Measurements from ENCODE around the gene CHGA. TPM values are rescaled to one million over a fixed set of nuclear protein-coding genes. Genes with fewer than 3 reads are reported as not detected.

Gene CHGA
- total RNA-seq, 1 experiment from 2014 or later: 8.5 TPM

- TF ChIP-seq ELF4 (CRISPR knock-in tag; IDR thresholded peaks at IDR 0.05; ENCODE audit: low read depth): no peak
Measured at GRCh38 chr14:92968291-92969020, 45.5 kb downstream of the CHGA start (continued).

DNA sequence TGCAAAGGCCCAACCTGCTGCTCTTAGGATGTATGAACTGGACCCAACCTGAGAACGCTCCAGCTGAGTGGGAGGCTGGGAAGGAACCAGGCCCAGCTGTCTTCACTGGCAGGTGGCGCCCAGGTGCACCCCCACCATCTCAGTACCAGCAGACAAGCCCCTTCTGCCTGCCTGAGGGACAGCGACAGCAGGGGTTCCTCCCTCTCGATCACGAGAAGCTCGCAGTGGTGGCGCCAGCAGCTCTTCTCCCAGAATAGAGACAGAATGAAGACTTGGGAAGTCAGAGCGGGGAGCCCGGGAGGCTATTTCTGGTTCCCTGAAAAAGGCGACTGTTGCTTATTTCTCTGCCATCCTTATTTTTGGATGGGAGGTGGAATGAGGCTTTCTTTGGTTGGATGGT, 46.5 kb downstream of the CHGA start:
- Mint-ChIP-seq H3K27ac (peak overlapping the region; percentile 74; the same call in 1 of the 2 replicates), H3K9me3 (peaks cover 15% of the 10 kb centered on the region), H3K4me1 (peaks cover 49% of the 10 kb centered on the region), H3K36me3 (peaks cover 10% of the 10 kb centered on the region), H3K27me3 (ENCODE audit: low read depth) (no peaks in the 10 kb centered on the region), H3K4me3 (no peak overlapping the region)
- TF ChIP-seq CREB1 (CRISPR knock-in tag; IDR thresholded peaks at IDR 0.05) (no peak), IRF2 (CRISPR knock-in tag; IDR thresholded peaks at IDR 0.05; ENCODE audit: borderline replicate concordance, low read depth) (no peak), PRRX2 (CRISPR knock-in tag; IDR thresholded peaks at IDR 0.05) (no peak), E2F5 (CRISPR knock-in tag; IDR thresholded peaks at IDR 0.05) (no peak), CREM (CRISPR knock-in tag; IDR thresholded peaks at IDR 0.05) (no peak), GABPB1 (CRISPR knock-in tag; IDR thresholded peaks at IDR 0.05) (no peak), FOXP1 (CRISPR knock-in tag; IDR thresholded peaks at IDR 0.05; ENCODE audit: borderline replicate concordance) (no peak), MXD4 (CRISPR knock-in tag; IDR thresholded peaks at IDR 0.05; ENCODE audit: borderline replicate concordance) (no peak), FOXJ3 (CRISPR knock-in tag; IDR thresholded peaks at IDR 0.05; ENCODE audit: borderline replicate concordance) (no peak), ERG (CRISPR knock-in tag; IDR thresholded peaks at IDR 0.05) (no peak), ZNF317 (CRISPR knock-in tag; IDR thresholded peaks at IDR 0.05; ENCODE audit: borderline replicate concordance, low read depth) (no peak), ESRRA (CRISPR knock-in tag; IDR thresholded peaks at IDR 0.05; ENCODE audit: borderline replicate concordance) (no peak), NFATC4 (CRISPR knock-in tag; IDR thresholded peaks at IDR 0.05) (no peak), E2F4 (CRISPR knock-in tag; IDR thresholded peaks at IDR 0.05; ENCODE audit: borderline replicate concordance, low read depth) (no peak), SMAD4 (CRISPR knock-in tag; IDR thresholded peaks at IDR 0.05) (no peak), TCF7 (CRISPR knock-in tag; IDR thresholded peaks at IDR 0.05; ENCODE audit: low read depth) (no peak)
- TF ChIP-seq, protein P1, sequence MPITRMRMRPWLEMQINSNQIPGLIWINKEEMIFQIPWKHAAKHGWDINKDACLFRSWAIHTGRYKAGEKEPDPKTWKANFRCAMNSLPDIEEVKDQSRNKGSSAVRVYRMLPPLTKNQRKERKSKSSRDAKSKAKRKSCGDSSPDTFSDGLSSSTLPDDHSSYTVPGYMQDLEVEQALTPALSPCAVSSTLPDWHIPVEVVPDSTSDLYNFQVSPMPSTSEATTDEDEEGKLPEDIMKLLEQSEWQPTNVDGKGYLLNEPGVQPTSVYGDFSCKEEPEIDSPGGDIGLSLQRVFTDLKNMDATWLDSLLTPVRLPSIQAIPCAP (CRISPR knock-in tag; IDR thresholded peaks at IDR 0.05): no peak
- TF ChIP-seq, protein P2, sequence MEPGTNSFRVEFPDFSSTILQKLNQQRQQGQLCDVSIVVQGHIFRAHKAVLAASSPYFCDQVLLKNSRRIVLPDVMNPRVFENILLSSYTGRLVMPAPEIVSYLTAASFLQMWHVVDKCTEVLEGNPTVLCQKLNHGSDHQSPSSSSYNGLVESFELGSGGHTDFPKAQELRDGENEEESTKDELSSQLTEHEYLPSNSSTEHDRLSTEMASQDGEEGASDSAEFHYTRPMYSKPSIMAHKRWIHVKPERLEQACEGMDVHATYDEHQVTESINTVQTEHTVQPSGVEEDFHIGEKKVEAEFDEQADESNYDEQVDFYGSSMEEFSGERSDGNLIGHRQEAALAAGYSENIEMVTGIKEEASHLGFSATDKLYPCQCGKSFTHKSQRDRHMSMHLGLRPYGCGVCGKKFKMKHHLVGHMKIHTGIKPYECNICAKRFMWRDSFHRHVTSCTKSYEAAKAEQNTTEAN (CRISPR knock-in tag; IDR thresholded peaks at IDR 0.05): no peak
- TF ChIP-seq, protein P3, sequence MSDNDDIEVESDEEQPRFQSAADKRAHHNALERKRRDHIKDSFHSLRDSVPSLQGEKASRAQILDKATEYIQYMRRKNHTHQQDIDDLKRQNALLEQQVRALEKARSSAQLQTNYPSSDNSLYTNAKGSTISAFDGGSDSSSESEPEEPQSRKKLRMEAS (CRISPR knock-in tag; IDR thresholded peaks at IDR 0.05): no peak
- no peak for ATAC-seq
- POLR2A ChIA-PET: no interaction called here
- no peak for DNase-seq (ENCODE audit: low spot score)
- CTCF ChIA-PET: interaction anchor here (0.6 to 1.9 kb wide), 7 partner anchors 14 to 215 kb away, joined by 3 to 14 read pairs (median 3); partner anchors contain the start of genes LYSET and MOAP1
